Common myeloid progenitor, CD34-positive (primary cell): Measurements from ENCODE around the gene CXCL12.

Experiments used
- CTCF ChIA-PET: fragments of 350-600 bp; sonication (Branson Sonifier 250); formaldehyde crosslinking; loops from one replicate; lab custom pipeline; 2021; ENCODE audit warnings: antibody characterized with exemption; lab: Charles Lee
- POLR2A ChIA-PET: fragments of 350-600 bp; sonication (Branson Sonifier 250); formaldehyde crosslinking; loops from one replicate; lab custom pipeline; 2021; ENCODE audit warnings: antibody characterized with exemption; lab: Charles Lee
- DNase-seq, 3 donors: peaks; one replicate each; pipeline versions ENCODE4 v3.0.0 to v3.0.0-alpha.2; 2013
- H3K27ac ChIP-seq, 2 experiments: 1 replicate in 1 of 2; 2 replicates in 1 of 2; pipeline ENCODE4 v1.7.0; 2013; ENCODE audit warnings: inconsistent platforms in 2 of 2, low read length in 2 of 2, mild to moderate bottlenecking in 2 of 2, low read depth in 1 of 2, moderate library complexity in 1 of 2; ENCODE audit not compliant: severe bottlenecking in 2 of 2, insufficient read depth in 1 of 2, poor library complexity in 1 of 2
- H3K27me3 ChIP-seq, 5 experiments: replicated peaks in 2 of 5; 1 replicate in 3 of 5; 2 replicates in 2 of 5; pipeline versions ENCODE4 v1.6.1 to v1.7.0; 2013; ENCODE audit warnings: low read length in 4 of 5, mild to moderate bottlenecking in 2 of 5, moderate library complexity in 2 of 5, inconsistent platforms in 1 of 5; ENCODE audit not compliant: insufficient read depth in 5 of 5, control insufficient read depth in 4 of 5
- H3K36me3 ChIP-seq, 4 experiments: 1 replicate in 2 of 4; 2 replicates in 2 of 4; pipeline versions ENCODE4 v1.6.1 to v1.7.0; 2013; ENCODE audit warnings: low read length in 3 of 4, control low read depth in 1 of 4, mild to moderate bottlenecking in 1 of 4; ENCODE audit not compliant: control insufficient read depth in 4 of 4, insufficient read depth in 4 of 4
- H3K4me1 ChIP-seq, 4 experiments: 1 replicate in 3 of 4; 2 replicates in 1 of 4; pipeline versions ENCODE4 v1.6.1 to v1.7.1; 2013; ENCODE audit warnings: low read length in 3 of 4, mild to moderate bottlenecking in 3 of 4, control low read depth in 1 of 4, inconsistent platforms in 1 of 4, moderate library complexity in 1 of 4; ENCODE audit not compliant: control insufficient read depth in 4 of 4, insufficient read depth in 4 of 4; ENCODE audit errors: control extremely low read depth in 1 of 4
- H3K4me3 ChIP-seq, 7 experiments: 1 replicate in 4 of 7; 2 replicates in 3 of 7; pipeline versions ENCODE4 v1.5.1 to v1.7.0; 2013; ENCODE audit warnings: mild to moderate bottlenecking in 7 of 7, low read length in 6 of 7, moderate library complexity in 6 of 7, inconsistent platforms in 2 of 7, low read depth in 2 of 7, control low read depth in 1 of 7; ENCODE audit not compliant: insufficient read depth in 4 of 7, control insufficient read depth in 1 of 7; ENCODE audit errors: extremely low read depth in 1 of 7
- H3K9me3 ChIP-seq, 5 experiments: 1 replicate in 4 of 5; 2 replicates in 1 of 5; pipeline versions ENCODE4 v1.6.1 to v1.7.1; 2013; ENCODE audit warnings: low read length in 4 of 5, mild to moderate bottlenecking in 2 of 5, inconsistent platforms in 1 of 5, low read depth in 1 of 5, moderate library complexity in 1 of 5; ENCODE audit not compliant: control insufficient read depth in 4 of 5, insufficient read depth in 2 of 5; ENCODE audit errors: control extremely low read depth in 1 of 5
- WGBS: methylation state at CpG from one replicate; pipeline ENCODE4 v1.1.5; 2013; ENCODE audit not compliant: insufficient coverage; 5-methylcytosine and 5-hydroxymethylcytosine counted together

Gene CXCL12

GRCh38 chr10:44395396-44395795 lies 10.5 kb upstream of the CXCL12 start:
- Histone ChIP-seq H3K27ac (no peak overlapping the region), H3K4me1 (no peaks in the 10 kb centered on the region), H3K9me3 (no peaks in the 10 kb centered on the region), H3K36me3 (no peaks in the 10 kb centered on the region), H3K4me3 (no peak overlapping the region), H3K27me3 (peaks cover 0 to 42% (median 11%) of the 10 kb centered on the region in 5 experiments)
- 64% methylated on average over 4 of the region's 5 CpGs for WGBS
- CTCF ChIA-PET, result interaction anchor here (1.6 kb wide), 1 partner anchor 9 kb away, joined by 4 read pairs; no protein-coding TSS in a partner anchor
- POLR2A ChIA-PET, result no interaction called here
- no peak for DNase-seq

GRCh38 chr10:44394696-44395381 lies 9.9 kb upstream of the CXCL12 start:
- H3K36me3 ChIP-seq, result no peaks in the 10 kb centered on the region
- no peak overlapping the region for H3K4me3 ChIP-seq
- no peak for DNase-seq
- ChIA-PET POLR2A (no interaction called here), CTCF (interaction anchor here (0.6 kb wide), 1 partner anchor 1030 kb away, joined by 3 read pairs; no protein-coding TSS in a partner anchor)
- WGBS, result 100% methylated on average over 1 of the region's 4 CpGs
- H3K27ac ChIP-seq, result no peak overlapping the region
- no peaks in the 10 kb centered on the region for H3K4me1 ChIP-seq
- peaks cover 0 to 37% (median 11%) of the 10 kb centered on the region in 5 experiments for H3K27me3 ChIP-seq
- no peaks in the 10 kb centered on the region for H3K9me3 ChIP-seq

- H3K4me3 ChIP-seq, result no peak overlapping the region
- WGBS, result 97% methylated on average over 5 of the region's 5 CpGs
- H3K27ac ChIP-seq, result no peak overlapping the region
- CTCF ChIA-PET, result interaction anchor here (0.6 kb wide), 1 partner anchor 1029 kb away, joined by 3 read pairs; no protein-coding TSS in a partner anchor
- H3K4me1 ChIP-seq, result no peaks in the 10 kb centered on the region
- POLR2A ChIA-PET, result interaction anchor here (0.6 kb wide), 1 partner anchor 714 kb away, joined by 3 read pairs; no protein-coding TSS in a partner anchor
- peaks cover 0 to 31% (median 11%) of the 10 kb centered on the region in 5 experiments for H3K27me3 ChIP-seq
- no peak for DNase-seq
- H3K9me3 ChIP-seq, result no peaks in the 10 kb centered on the region
- H3K36me3 ChIP-seq, result no peaks in the 10 kb centered on the region
These were observed 9.1 kb upstream of the CXCL12 start for GRCh38 chr10:44393834-44394547.

- H3K4me1 ChIP-seq, result no peaks in the 10 kb centered on the region
- H3K27ac ChIP-seq, result no peak overlapping the region
- no peaks in the 10 kb centered on the region for H3K9me3 ChIP-seq
- ChIA-PET CTCF (interaction anchor here (1.0 kb wide), 1 partner anchor 467 kb away, joined by 3 read pairs; no protein-coding TSS in a partner anchor), POLR2A (interaction anchor here (0.6 kb wide), 1 partner anchor 715 kb away, joined by 3 read pairs; no protein-coding TSS in a partner anchor)
- H3K4me3 ChIP-seq, result no peak overlapping the region
- no peaks in the 10 kb centered on the region for H3K36me3 ChIP-seq
- DNase-seq, result no peak
- WGBS, result 37% methylated on average over 7 of the region's 7 CpGs
- H3K27me3 ChIP-seq, result peaks cover 0 to 25% (median 11%) of the 10 kb centered on the region in 5 experiments
These were observed 8.2 kb upstream of the CXCL12 start for GRCh38 chr10:44393051-44393630.

- no peak for DNase-seq
- Histone ChIP-seq H3K4me1 (no peaks in the 10 kb centered on the region), H3K27ac (no peak overlapping the region), H3K9me3 (no peaks in the 10 kb centered on the region), H3K4me3 (no peak overlapping the region), H3K36me3 (no peaks in the 10 kb centered on the region), H3K27me3 (peaks cover 0 to 24% (median 8%) of the 10 kb centered on the region in 5 experiments)
- POLR2A ChIA-PET, result no interaction called here
- WGBS, result 72% methylated on average over 3 of the region's 3 CpGs
- CTCF ChIA-PET, result interaction anchor here (1.0 kb wide), 1 partner anchor 468 kb away, joined by 3 read pairs; no protein-coding TSS in a partner anchor
These were observed 7.5 kb upstream of the CXCL12 start for GRCh38 chr10:44392420-44392819.

- Histone ChIP-seq H3K9me3 (no peaks in the 10 kb centered on the region), H3K27me3 (peaks cover 0 to 25% (median 8%) of the 10 kb centered on the region in 5 experiments), H3K27ac (no peak overlapping the region), H3K4me3 (no peak overlapping the region), H3K4me1 (no peaks in the 10 kb centered on the region), H3K36me3 (no peaks in the 10 kb centered on the region)
- POLR2A ChIA-PET, result no interaction called here
- no CpG with 5 or more reads among the region's 2 CpGs for WGBS
- no peak for DNase-seq
- CTCF ChIA-PET, result interaction anchor here (1.0 kb wide), 1 partner anchor 468 kb away, joined by 3 read pairs; no protein-coding TSS in a partner anchor
These were observed 7.1 kb upstream of the CXCL12 start for GRCh38 chr10:44391981-44392380.
